Measurements from ENCODE around the gene ZNF513.

GRCh38 chr2:27336173-27336572 is 44.4 kb downstream of the ZNF513 start:
- TF ChIP-seq KAT7 (CRISPR knock-in tag; IDR thresholded peaks at IDR 0.05; ENCODE audit: borderline replicate concordance) (no peak), CTCF (IDR thresholded peaks at IDR 0.05) (no peak)
- TF ChIP-seq, protein P1, sequence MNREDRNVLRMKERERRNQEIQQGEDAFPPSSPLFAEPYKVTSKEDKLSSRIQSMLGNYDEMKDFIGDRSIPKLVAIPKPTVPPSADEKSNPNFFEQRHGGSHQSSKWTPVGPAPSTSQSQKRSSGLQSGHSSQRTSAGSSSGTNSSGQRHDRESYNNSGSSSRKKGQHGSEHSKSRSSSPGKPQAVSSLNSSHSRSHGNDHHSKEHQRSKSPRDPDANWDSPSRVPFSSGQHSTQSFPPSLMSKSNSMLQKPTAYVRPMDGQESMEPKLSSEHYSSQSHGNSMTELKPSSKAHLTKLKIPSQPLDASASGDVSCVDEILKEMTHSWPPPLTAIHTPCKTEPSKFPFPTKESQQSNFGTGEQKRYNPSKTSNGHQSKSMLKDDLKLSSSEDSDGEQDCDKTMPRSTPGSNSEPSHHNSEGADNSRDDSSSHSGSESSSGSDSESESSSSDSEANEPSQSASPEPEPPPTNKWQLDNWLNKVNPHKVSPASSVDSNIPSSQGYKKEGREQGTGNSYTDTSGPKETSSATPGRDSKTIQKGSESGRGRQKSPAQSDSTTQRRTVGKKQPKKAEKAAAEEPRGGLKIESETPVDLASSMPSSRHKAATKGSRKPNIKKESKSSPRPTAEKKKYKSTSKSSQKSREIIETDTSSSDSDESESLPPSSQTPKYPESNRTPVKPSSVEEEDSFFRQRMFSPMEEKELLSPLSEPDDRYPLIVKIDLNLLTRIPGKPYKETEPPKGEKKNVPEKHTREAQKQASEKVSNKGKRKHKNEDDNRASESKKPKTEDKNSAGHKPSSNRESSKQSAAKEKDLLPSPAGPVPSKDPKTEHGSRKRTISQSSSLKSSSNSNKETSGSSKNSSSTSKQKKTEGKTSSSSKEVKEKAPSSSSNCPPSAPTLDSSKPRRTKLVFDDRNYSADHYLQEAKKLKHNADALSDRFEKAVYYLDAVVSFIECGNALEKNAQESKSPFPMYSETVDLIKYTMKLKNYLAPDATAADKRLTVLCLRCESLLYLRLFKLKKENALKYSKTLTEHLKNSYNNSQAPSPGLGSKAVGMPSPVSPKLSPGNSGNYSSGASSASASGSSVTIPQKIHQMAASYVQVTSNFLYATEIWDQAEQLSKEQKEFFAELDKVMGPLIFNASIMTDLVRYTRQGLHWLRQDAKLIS (CRISPR knock-in tag; IDR thresholded peaks at IDR 0.05; ENCODE audit: borderline replicate concordance) = no peak

Measured in WTC11 (cell line).